K562 (cell line): ENCODE measurements around the gene SKIDA1. TPM values are rescaled to one million over a fixed set of nuclear protein-coding genes. Genes with fewer than 3 reads are reported as not detected.

ENCODE experiments used
- ATAC-seq: fragments of 200-7000 bp; cut with Tn5 transposase; 3 replicates; pipeline ENCODE4 v1.9.1; 2020; ENCODE audit warnings: moderate library complexity
- BruUV-seq: library from RNA; stranded (reverse); fragments of 400-500 nt; replicated peaks from 2 replicates; lab custom pipeline; 2021; lab: Mats Ljungman, UMichigan
- CTCF ChIA-PET: fragments of 300-600 bp; formaldehyde crosslinking; extraction: SDS; loops from one replicate; lab custom pipeline; 2021; ENCODE audit warnings: low intra/inter-chr PET ratio; lab: Yijun Ruan, JAX
- POLR2A ChIA-PET: fragments of 300-600, 350-650 bp; sonication (Branson Sonifier 250); formaldehyde crosslinking; extraction: SDS; loops from one replicate; lab custom pipeline; 2021; ENCODE audit warnings: antibody characterized with exemption, inconsistent platforms; lab: Yijun Ruan, JAX
- DNase-seq, 4 experiments: peaks; one replicate each; pipeline versions ENCODE4 v3.0.0 to v3.0.0-alpha.2; 2011 to 2018; ENCODE audit warnings: low spot score in 3 of 4, mixed read lengths in 3 of 4; ENCODE audit errors: extremely low read depth in 1 of 4
- FAIRE-seq: peaks from 2 replicates; lab custom pipeline; 2011; peaks lifted over from hg19 to GRCh38; lab: Jason Lieb, UNC
- H2AFZ ChIP-seq: 2 replicates; pipeline ENCODE4 v1.6.0; 2011; ENCODE audit warnings: low read depth, low read length, control low read depth, inconsistent platforms
- H3K27ac ChIP-seq: fragments of 200-600 bp; 3 replicates; pipeline ENCODE4 v1.8.0; 2011; ENCODE audit warnings: low read depth, mild to moderate bottlenecking, control low read depth, inconsistent platforms, low read length, moderate library complexity, mixed read lengths; ENCODE audit errors: extremely low read depth
- H3K27me3 ChIP-seq, 2 experiments: fragments of 300-600 bp in 1 of 2; 2 replicates in 1 of 2; 3 replicates in 1 of 2; pipeline versions ENCODE4 v1.6.0 to v1.8.0; 2011; ENCODE audit warnings: inconsistent platforms in 2 of 2, low read length in 2 of 2, mild to moderate bottlenecking in 1 of 2, mixed read lengths in 1 of 2, moderate library complexity in 1 of 2; ENCODE audit not compliant: control insufficient read depth in 2 of 2, insufficient read depth in 2 of 2
- H3K36me3 ChIP-seq: fragments of 300-600 bp; 3 replicates; pipeline ENCODE4 v1.8.0; 2011; ENCODE audit warnings: mild to moderate bottlenecking, low read length, inconsistent platforms; ENCODE audit not compliant: control insufficient read depth, insufficient read depth
- H3K4me1 ChIP-seq, 2 experiments: fragments of 200-600 bp in 1 of 2; replicated peaks in 1 of 2; 2 replicates in 1 of 2; 3 replicates in 1 of 2; pipeline versions ENCODE4 v1.5.1 to v1.8.0; 2011; ENCODE audit warnings: inconsistent platforms in 2 of 2, low read length in 2 of 2, mild to moderate bottlenecking in 1 of 2, mixed read lengths in 1 of 2, moderate library complexity in 1 of 2; ENCODE audit not compliant: control insufficient read depth in 2 of 2, insufficient read depth in 2 of 2
- H3K4me2 ChIP-seq: 2 replicates; pipeline ENCODE4 v1.6.1; 2011; ENCODE audit warnings: low read length, control low read depth, inconsistent platforms, mixed read lengths; ENCODE audit not compliant: insufficient read depth
- H3K4me3 ChIP-seq: fragments of 200-600 bp; sonication (generic), shearing (Covaris generic); 2 replicates; pipeline ENCODE4 v1.5.1; 2016; ENCODE audit warnings: control low read depth, inconsistent platforms
- H3K79me2 ChIP-seq: fragments of 200-600 bp; 3 replicates; pipeline ENCODE4 v1.8.0; 2011; ENCODE audit warnings: low read length, inconsistent platforms; ENCODE audit not compliant: control insufficient read depth, insufficient read depth
- H3K9ac ChIP-seq, 2 experiments: 2 replicates each; pipeline versions ENCODE4 v1.6.0 to v1.6.1; 2011; ENCODE audit warnings: low read depth in 2 of 2, low read length in 2 of 2, control low read depth in 1 of 2, inconsistent platforms in 1 of 2, mild to moderate bottlenecking in 1 of 2, mixed read lengths in 1 of 2; ENCODE audit not compliant: insufficient read depth in 1 of 2
- H3K9me1 ChIP-seq: one replicate; pipeline ENCODE4 v1.6.0; 2011; ENCODE audit warnings: inconsistent platforms, mild to moderate bottlenecking, low read length, moderate library complexity; ENCODE audit not compliant: control insufficient read depth, insufficient read depth
- H3K9me3 ChIP-seq: replicated peaks from 2 replicates; pipeline ENCODE4 v1.5.1; 2011; ENCODE audit warnings: low read depth, low read length, inconsistent platforms; ENCODE audit not compliant: control insufficient read depth, insufficient read depth
- H4K20me1 ChIP-seq: replicated peaks from 2 replicates; pipeline ENCODE4 v1.6.1; 2011; ENCODE audit warnings: low read length, inconsistent platforms, mixed read lengths; ENCODE audit not compliant: control insufficient read depth, insufficient read depth
- HLTF ChIP-seq: fragments of 450-650 bp; IDR thresholded peaks from 2 replicates; pipeline ENCODE4 v1.6.1; 2016
- MED1 ChIP-seq: sonication (generic); formaldehyde crosslinking; IDR thresholded peaks from 2 replicates; pipeline ENCODE4 v1.8.1; 2023; ENCODE audit warnings: missing genetic modification reagents, borderline replicate concordance
- PTTG1 ChIP-seq: fragments of 450-650 bp; IDR thresholded peaks from 2 replicates; pipeline ENCODE4 v1.6.1; 2016; ENCODE audit warnings: low read depth, mild to moderate bottlenecking, missing genetic modification characterization, missing compliant biosample characterization
- RBM15 ChIP-seq: fragments of 200-400 bp; formaldehyde crosslinking; IDR thresholded peaks from 2 replicates; pipeline ENCODE4 v1.6.1; 2018; ENCODE audit warnings: mild to moderate bottlenecking, low read length, moderate library complexity; ENCODE audit not compliant: insufficient read depth
- SETDB1 ChIP-seq: IDR thresholded peaks from one replicate; pipeline ENCODE4 v1.6.1; 2012; ENCODE audit warnings: low read length, control low read depth, inconsistent platforms
- ZBED1 ChIP-seq: IDR thresholded peaks from 2 replicates; pipeline ENCODE4 v1.6.1; 2014
- ZKSCAN8 ChIP-seq: fragments of 200-800 bp; sonication (Bioruptor generic); IDR thresholded peaks from 2 replicates; pipeline ENCODE4 v1.6.1; 2016; ENCODE audit warnings: missing genetic modification characterization, missing compliant biosample characterization
- ZNF57 ChIP-seq: fragments of 450-650 bp; formaldehyde crosslinking; IDR thresholded peaks from 2 replicates; pipeline ENCODE4 v1.4.0; 2020; ENCODE audit warnings: mild to moderate bottlenecking, moderate library complexity
- ZSCAN32 ChIP-seq: fragments of 450-650 bp; formaldehyde crosslinking; IDR thresholded peaks from 2 replicates; pipeline ENCODE4 v1.4.0; 2020; ENCODE audit warnings: mild to moderate bottlenecking, moderate library complexity
- WGBS: fragments of 100-300 bp; shearing (Covaris generic); methylation state at CpG from one replicate; pipeline ENCODE4 v1.1.6; 2016; ENCODE audit warnings: low coverage, mixed read lengths; ENCODE audit not compliant: insufficient coverage; ENCODE audit errors: missing lambda C conversion rate; 5-methylcytosine and 5-hydroxymethylcytosine counted together
- in situ Hi-C: fragments of 300-500 bp; cut with MboI; formaldehyde crosslinking; loops from 4 replicates; pipeline ENCODE4 v1.15.0; 2018; ENCODE audit warnings: inconsistent platforms, mixed read lengths
- intact Hi-C: fragments of 100-400 bp; cut with micrococcal nuclease; formaldehyde crosslinking; loops from 2 replicates; pipeline ENCODE4 v1.14.2; 2022
- polyA plus RNA-seq, 8 experiments: library from polyadenylated mRNA; depleted of rRNA in 4 of 8; stranded (reverse) in 5 of 8; unstranded in 3 of 8; fragments of >200 nt; fragmentation: Nextera tagmentation in 2 of 8; fragmentation: Illumina TruSeq in 1 of 8; extraction: Ambion mirVana in 2 of 8; extraction: Trizol in 1 of 8; gene quantifications; 2 replicates each; pipeline versions ENCODE4 v1.2.1 to v1.2.3, GENCODE V29; 2011 to 2014; ENCODE audit warnings: inconsistent platforms in 1 of 8, missing spikeins in 1 of 8
- total RNA-seq, 7 experiments: library from RNA; depleted of rRNA in 6 of 7; stranded (reverse); fragments of >200 nt in 6 of 7; fragmentation: Illumina TruSeq in 2 of 7; extraction: Trizol in 2 of 7; gene quantifications; 2 replicates each; pipeline versions ENCODE4 v1.2.1 to v1.2.3, GENCODE V29; 2011 to 2021; ENCODE audit warnings: low replicate concordance in 1 of 7
- TF ChIP-seq, protein P1 (sequence below): fragments of 250-450 bp; sonication (Bioruptor Pico); IDR thresholded peaks from 2 replicates; pipeline ENCODE4 v1.9.0; 2021; ENCODE audit warnings: mild to moderate bottlenecking
- TF ChIP-seq, protein P2 (sequence below): sonication (generic); formaldehyde crosslinking; IDR thresholded peaks from 2 replicates; pipeline ENCODE4 v1.5.0; 2020; ENCODE audit warnings: missing genetic modification reagents
- TF ChIP-seq, protein P3 (sequence below): fragments of 250-450 bp; sonication (Bioruptor Pico); IDR thresholded peaks from 2 replicates; pipeline ENCODE4 v1.5.0; 2021

Gene SKIDA1
- total and polyA plus RNA-seq, 9 of the 15 experiments (the other 6 are each of a cell fraction or from before 2014, with no cell fraction given), result 0.05 to 1.1 (median 0.42) TPM

DNA sequence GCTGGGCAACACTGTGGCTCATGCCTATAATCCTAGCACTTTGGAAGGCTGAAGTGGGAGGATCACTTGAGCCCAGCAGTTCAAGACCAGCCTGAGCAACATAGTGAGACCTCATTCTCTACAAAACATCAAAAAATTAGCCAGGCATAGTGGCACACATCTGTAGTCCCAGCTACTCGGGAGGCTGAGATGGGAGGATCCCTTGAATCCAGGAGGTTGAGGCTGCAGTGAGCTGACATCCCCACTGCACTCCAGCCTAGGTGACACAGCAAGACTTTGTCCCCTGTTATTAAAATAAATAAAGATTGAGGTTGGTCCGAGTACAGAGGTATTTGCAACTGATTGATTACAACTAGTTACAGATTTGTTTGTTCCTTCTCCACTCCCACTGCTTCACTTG is 44.1 kb downstream of the SKIDA1 start:
- Histone ChIP-seq H3K9me3 (no peaks in the 10 kb centered on the region), H3K79me2 (no peaks in the 10 kb centered on the region), H3K4me3 (no peak overlapping the region), H3K9ac (no peak overlapping the region), H3K4me2 (no peak overlapping the region), H2AFZ (no peak overlapping the region), H4K20me1 (no peaks in the 10 kb centered on the region), H3K27me3 (no peaks in the 10 kb centered on the region), H3K9me1 (no peaks in the 10 kb centered on the region), H3K27ac (no peak overlapping the region), H3K36me3 (no peaks in the 10 kb centered on the region), H3K4me1 (no peaks in the 10 kb centered on the region)
- POLR2A ChIA-PET, result interaction anchor here (0.6 kb wide), 1 partner anchor 33 kb away, joined by 3 read pairs; no protein-coding TSS in a partner anchor
- FAIRE-seq, result no peak
- intact Hi-C loops, result no loop called here
- CTCF ChIA-PET, result no interaction called here
- ATAC-seq, result no peak
- BruUV-seq, result no TSS peak
- 3% methylated on average over 2 of the region's 2 CpGs for WGBS
- in situ Hi-C loops, result loop anchor here (5.0 to 25.0 kb wide), 2 partner anchors 199 to 456 kb away; no protein-coding TSS in a partner anchor
- TF ChIP-seq, protein P1, sequence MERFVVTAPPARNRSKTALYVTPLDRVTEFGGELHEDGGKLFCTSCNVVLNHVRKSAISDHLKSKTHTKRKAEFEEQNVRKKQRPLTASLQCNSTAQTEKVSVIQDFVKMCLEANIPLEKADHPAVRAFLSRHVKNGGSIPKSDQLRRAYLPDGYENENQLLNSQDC (CRISPR knock-in tag), result no peak
- no peak for TF ChIP-seq ZSCAN32 (CRISPR knock-in tag)
- no peak for TF ChIP-seq ZBED1
- no peak for TF ChIP-seq PTTG1
- no peak for TF ChIP-seq ZNF57 (CRISPR knock-in tag)
- no peak for TF ChIP-seq HLTF
- TF ChIP-seq, protein P2, sequence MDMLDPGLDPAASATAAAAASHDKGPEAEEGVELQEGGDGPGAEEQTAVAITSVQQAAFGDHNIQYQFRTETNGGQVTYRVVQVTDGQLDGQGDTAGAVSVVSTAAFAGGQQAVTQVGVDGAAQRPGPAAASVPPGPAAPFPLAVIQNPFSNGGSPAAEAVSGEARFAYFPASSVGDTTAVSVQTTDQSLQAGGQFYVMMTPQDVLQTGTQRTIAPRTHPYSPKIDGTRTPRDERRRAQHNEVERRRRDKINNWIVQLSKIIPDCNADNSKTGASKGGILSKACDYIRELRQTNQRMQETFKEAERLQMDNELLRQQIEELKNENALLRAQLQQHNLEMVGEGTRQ, result no peak
- TF ChIP-seq RBM15, result no peak
- TF ChIP-seq MED1 (CRISPR knock-in tag), result no peak
- no peak for TF ChIP-seq ZKSCAN8 (CRISPR knock-in tag)
- TF ChIP-seq, protein P3, sequence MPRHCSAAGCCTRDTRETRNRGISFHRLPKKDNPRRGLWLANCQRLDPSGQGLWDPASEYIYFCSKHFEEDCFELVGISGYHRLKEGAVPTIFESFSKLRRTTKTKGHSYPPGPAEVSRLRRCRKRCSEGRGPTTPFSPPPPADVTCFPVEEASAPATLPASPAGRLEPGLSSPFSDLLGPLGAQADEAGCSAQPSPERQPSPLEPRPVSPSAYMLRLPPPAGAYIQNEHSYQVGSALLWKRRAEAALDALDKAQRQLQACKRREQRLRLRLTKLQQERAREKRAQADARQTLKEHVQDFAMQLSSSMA (CRISPR knock-in tag), result no peak
- TF ChIP-seq SETDB1, result no peak
- no peak for DNase-seq
